Measurements from ENCODE around the gene MICAL2.

The MICAL2 gene

GRCh38 chr11:12110201-12110713 is at the start of gene MICAL2:
Gene MICAL2 (plus strand): TSS chr11:12110590. CDS start chr11:12162156, 51,566 bp downstream.
- peak; percentile 84 for DNase-seq

GRCh38 chr11:12061851-12062560 is 48.4 kb upstream of the MICAL2 start:
- DNase-seq, result no peak

GRCh38 chr11:12063251-12063650 is 47.1 kb upstream of the MICAL2 start:
- no peak for DNase-seq

- no peak for DNase-seq
Observed at GRCh38 chr11:12064136-12064953, 46.0 kb upstream of the MICAL2 start.

GRCh38 chr11:12064954-12065280 is 45.5 kb upstream of the MICAL2 start:
- no peak for DNase-seq

- peak; percentile 35 for DNase-seq
Observed at GRCh38 chr11:12066056-12066798, 44.2 kb upstream of the MICAL2 start.

- no peak for DNase-seq
Observed at GRCh38 chr11:12066799-12067508, 43.4 kb upstream of the MICAL2 start.

GRCh38 chr11:12067796-12068357 is 42.5 kb upstream of the MICAL2 start:
- no peak for DNase-seq

- no peak for DNase-seq
Observed at GRCh38 chr11:12069066-12069676, 41.2 kb upstream of the MICAL2 start.

- DNase-seq, result no peak
Observed at GRCh38 chr11:12070446-12071267, 39.7 kb upstream of the MICAL2 start.

GRCh38 chr11:12071574-12071973 is 38.8 kb upstream of the MICAL2 start:
- no peak for DNase-seq

- DNase-seq, result no peak
Observed at GRCh38 chr11:12073436-12073835, 37.0 kb upstream of the MICAL2 start.

GRCh38 chr11:12073886-12074285 is 36.5 kb upstream of the MICAL2 start:
- DNase-seq, result no peak

GRCh38 chr11:12074529-12075195 is 35.7 kb upstream of the MICAL2 start:
- no peak for DNase-seq

- no peak for DNase-seq
Observed at GRCh38 chr11:12075291-12075690, 35.1 kb upstream of the MICAL2 start.

GRCh38 chr11:12075822-12076821 is 34.3 kb upstream of the MICAL2 start:
- no peak for DNase-seq

GRCh38 chr11:12076840-12077534 is 33.4 kb upstream of the MICAL2 start:
- no peak for DNase-seq

- DNase-seq, result no peak
Observed at GRCh38 chr11:12077535-12078280, 32.7 kb upstream of the MICAL2 start.

Data from NCI-H1105 treated with DMSO at 0.1 percent for 48 hours (cell line).